HepG2 (cell line): ENCODE data around the gene PRSS8. TPM values are rescaled to one million over a fixed set of nuclear protein-coding genes. Genes with fewer than 3 reads are reported as not detected.

Experiments used
- DNMT1 ChIP-seq: sonication (generic); formaldehyde crosslinking; IDR thresholded peaks from 2 replicates; pipeline ENCODE4 v1.5.1; 2020; ENCODE audit warnings: mild to moderate bottlenecking, missing genetic modification reagents
- GPN1 ChIP-seq: sonication (generic); formaldehyde crosslinking; IDR thresholded peaks from 2 replicates; pipeline ENCODE4 v1.5.1; 2020; ENCODE audit warnings: missing genetic modification reagents, borderline replicate concordance
- JARID2 ChIP-seq: sonication (generic); formaldehyde crosslinking; IDR thresholded peaks from 2 replicates; pipeline ENCODE4 v1.8.1; 2023; ENCODE audit warnings: missing genetic modification reagents, inconsistent platforms; ENCODE audit not compliant: insufficient replicate concordance
- MTA1 ChIP-seq: sonication (generic); formaldehyde crosslinking; IDR thresholded peaks from 2 replicates; pipeline ENCODE4 v1.4.0; 2020; ENCODE audit warnings: missing genetic modification reagents, mild to moderate bottlenecking, borderline replicate concordance
- NAIF1 ChIP-seq: sonication (generic); formaldehyde crosslinking; IDR thresholded peaks from 2 replicates; pipeline ENCODE4 v1.5.0; 2020; ENCODE audit warnings: mild to moderate bottlenecking, missing genetic modification reagents, borderline replicate concordance
- NCOR1 ChIP-seq: fragments of 200-600 bp; sonication (generic); IDR thresholded peaks from 2 replicates; pipeline ENCODE4 v1.7.0; 2017; ENCODE audit warnings: antibody characterized with exemption, low read length, borderline replicate concordance
- PHB2 ChIP-seq: fragments of 450-650 bp; IDR thresholded peaks from 2 replicates; pipeline ENCODE4 v1.6.1; 2018; ENCODE audit not compliant: partially characterized antibody
- PITX1 ChIP-seq: sonication (generic); formaldehyde crosslinking; IDR thresholded peaks from 2 replicates; pipeline ENCODE4 v1.5.1; 2020; ENCODE audit warnings: mild to moderate bottlenecking, missing genetic modification reagents
- THYN1 ChIP-seq: sonication (generic); formaldehyde crosslinking; IDR thresholded peaks from 2 replicates; pipeline ENCODE4 v1.8.1; 2023; ENCODE audit warnings: low read depth, mild to moderate bottlenecking, moderate library complexity, missing genetic modification reagents, borderline replicate concordance
- TRIM22 ChIP-seq: fragments of 450-650 bp; IDR thresholded peaks from 2 replicates; pipeline ENCODE4 v1.6.1; 2017
- ZNF138 ChIP-seq: sonication (generic); formaldehyde crosslinking; IDR thresholded peaks from 2 replicates; pipeline ENCODE4 v1.5.0; 2020; ENCODE audit warnings: mild to moderate bottlenecking, low read depth, missing genetic modification reagents
- ZNF441 ChIP-seq: sonication (generic); formaldehyde crosslinking; IDR thresholded peaks from 2 replicates; pipeline ENCODE4 v1.7.0; 2021; ENCODE audit warnings: missing genetic modification reagents, borderline replicate concordance
- polyA plus RNA-seq, 8 experiments: library from polyadenylated mRNA; depleted of rRNA in 3 of 8; stranded (reverse) in 7 of 8; unstranded in 1 of 8; fragments of >200 nt; fragmentation: Illumina TruSeq in 4 of 8; extraction: Trizol in 4 of 8; gene quantifications; 2 replicates each; pipeline versions ENCODE4 v1.2.1 to v1.2.3, GENCODE V29; 2011 to 2016; ENCODE audit warnings: low read depth in 4 of 8, missing spikeins in 1 of 8, mixed read lengths in 1 of 8; ENCODE audit not compliant: insufficient read depth in 1 of 8
- total RNA-seq, 5 experiments: library from RNA; depleted of rRNA; stranded (reverse); fragments of >200 nt; fragmentation: Illumina TruSeq; extraction: Trizol; gene quantifications; 2 replicates each; pipeline ENCODE4 v1.2.3, GENCODE V29; 2016; ENCODE audit warnings: low read depth in 1 of 5
- TF ChIP-seq, protein P1 (sequence below): sonication (generic); formaldehyde crosslinking; IDR thresholded peaks from one replicate; pipeline ENCODE4 v1.5.1; 2020; ENCODE audit warnings: mild to moderate bottlenecking, missing genetic modification reagents; ENCODE audit errors: not compliant biosample characterization
- TF ChIP-seq, protein P2 (sequence below): sonication (generic); formaldehyde crosslinking; IDR thresholded peaks from 2 replicates; pipeline ENCODE4 v1.5.1; 2020; ENCODE audit warnings: mild to moderate bottlenecking, missing genetic modification reagents

PRSS8 gene
- total and polyA plus RNA-seq, 2 of the 13 experiments (the other 11 are each of a cell fraction or from before 2014, with no cell fraction given), result 2.6 to 7.2 TPM

DNA sequence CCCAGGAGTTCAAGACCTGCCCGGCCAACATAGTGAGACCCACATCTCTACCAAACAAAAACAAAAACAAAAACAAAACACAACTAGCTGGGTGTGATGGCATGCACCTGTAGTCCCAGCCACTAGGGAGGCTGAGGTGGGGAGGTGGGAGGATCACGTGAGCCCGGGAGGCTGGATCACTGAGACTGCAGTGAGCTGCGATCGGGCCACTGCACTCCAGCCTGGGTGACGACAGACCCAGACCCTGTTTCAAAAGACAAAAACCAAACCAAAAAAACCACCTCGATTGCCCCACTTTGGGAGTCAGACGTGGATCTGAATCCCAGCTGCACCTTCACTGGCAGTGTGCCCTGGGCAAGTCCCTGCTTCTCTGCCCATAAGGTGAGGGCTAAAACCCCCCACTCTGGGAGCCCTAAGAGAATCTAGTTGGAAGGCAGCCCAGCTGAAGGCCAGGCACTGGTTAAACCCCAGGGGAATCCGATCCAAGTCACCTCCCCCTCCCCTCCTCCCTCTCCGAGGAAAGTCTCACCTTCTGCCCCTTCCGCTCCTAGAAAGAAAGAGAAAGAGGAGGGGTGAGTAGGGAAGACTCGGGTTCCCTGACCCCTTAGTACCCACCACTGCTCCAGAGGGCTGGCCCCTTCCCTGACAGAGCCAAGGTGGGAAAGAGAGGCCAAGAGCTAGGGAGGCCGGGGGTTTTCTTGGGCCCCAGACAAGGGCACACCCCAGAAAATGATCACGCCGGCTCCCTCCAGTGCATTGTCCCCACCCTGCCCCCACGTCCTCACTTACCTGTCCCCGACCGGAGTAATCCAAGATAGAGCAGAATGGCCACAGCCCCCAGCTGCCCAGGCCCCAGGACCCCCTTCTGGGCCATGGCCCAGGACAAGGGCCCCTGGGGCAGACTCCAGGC lies 647 bp downstream of the PRSS8 start (continued):
- TF ChIP-seq, protein P1, sequence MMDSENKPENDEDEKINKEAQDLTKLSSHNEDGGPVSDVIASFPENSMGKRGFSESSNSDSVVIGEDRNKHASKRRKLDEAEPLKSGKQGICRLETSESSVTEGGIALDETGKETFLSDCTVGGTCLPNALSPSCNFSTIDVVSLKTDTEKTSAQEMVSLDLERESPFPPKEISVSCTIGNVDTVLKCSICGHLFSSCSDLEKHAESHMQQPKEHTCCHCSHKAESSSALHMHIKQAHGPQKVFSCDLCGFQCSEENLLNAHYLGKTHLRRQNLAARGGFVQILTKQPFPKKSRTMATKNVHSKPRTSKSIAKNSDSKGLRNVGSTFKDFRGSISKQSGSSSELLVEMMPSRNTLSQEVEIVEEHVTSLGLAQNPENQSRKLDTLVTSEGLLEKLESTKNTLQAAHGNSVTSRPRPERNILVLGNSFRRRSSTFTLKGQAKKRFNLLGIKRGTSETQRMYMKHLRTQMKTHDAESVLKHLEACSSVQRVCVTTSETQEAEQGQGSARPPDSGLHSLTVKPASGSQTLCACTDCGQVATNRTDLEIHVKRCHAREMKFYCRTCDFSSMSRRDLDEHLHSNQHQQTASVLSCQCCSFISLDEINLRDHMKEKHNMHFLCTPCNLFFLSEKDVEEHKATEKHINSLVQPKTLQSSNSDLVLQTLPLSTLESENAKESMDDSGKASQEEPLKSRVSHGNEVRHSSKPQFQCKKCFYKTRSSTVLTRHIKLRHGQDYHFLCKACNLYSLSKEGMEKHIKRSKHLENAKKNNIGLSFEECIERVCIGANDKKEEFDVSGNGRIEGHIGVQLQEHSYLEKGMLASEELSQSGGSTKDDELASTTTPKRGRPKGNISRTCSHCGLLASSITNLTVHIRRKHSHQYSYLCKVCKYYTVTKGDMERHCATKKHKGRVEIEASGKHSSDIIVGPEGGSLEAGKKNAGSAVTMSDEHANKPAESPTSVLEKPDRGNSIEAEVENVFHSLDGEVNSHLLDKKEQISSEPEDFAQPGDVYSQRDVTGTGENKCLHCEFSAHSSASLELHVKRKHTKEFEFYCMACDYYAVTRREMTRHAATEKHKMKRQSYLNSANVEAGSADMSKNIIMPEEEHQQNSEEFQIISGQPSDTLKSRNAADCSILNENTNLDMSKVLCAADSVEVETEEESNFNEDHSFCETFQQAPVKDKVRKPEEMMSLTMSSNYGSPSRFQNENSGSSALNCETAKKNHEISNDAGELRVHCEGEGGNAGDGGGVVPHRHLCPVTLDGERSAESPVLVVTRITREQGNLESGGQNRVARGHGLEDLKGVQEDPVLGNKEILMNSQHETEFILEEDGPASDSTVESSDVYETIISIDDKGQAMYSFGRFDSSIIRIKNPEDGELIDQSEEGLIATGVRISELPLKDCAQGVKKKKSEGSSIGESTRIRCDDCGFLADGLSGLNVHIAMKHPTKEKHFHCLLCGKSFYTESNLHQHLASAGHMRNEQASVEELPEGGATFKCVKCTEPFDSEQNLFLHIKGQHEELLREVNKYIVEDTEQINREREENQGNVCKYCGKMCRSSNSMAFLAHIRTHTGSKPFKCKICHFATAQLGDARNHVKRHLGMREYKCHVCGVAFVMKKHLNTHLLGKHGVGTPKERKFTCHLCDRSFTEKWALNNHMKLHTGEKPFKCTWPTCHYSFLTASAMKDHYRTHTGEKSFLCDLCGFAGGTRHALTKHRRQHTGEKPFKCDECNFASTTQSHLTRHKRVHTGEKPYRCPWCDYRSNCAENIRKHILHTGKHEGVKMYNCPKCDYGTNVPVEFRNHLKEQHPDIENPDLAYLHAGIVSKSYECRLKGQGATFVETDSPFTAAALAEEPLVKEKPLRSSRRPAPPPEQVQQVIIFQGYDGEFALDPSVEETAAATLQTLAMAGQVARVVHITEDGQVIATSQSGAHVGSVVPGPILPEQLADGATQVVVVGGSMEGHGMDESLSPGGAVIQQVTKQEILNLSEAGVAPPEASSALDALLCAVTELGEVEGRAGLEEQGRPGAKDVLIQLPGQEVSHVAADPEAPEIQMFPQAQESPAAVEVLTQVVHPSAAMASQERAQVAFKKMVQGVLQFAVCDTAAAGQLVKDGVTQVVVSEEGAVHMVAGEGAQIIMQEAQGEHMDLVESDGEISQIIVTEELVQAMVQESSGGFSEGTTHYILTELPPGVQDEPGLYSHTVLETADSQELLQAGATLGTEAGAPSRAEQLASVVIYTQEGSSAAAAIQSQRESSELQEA (CRISPR knock-in tag), result no peak
- no peak for TF ChIP-seq TRIM22
- no peak for TF ChIP-seq DNMT1
- TF ChIP-seq ZNF138 (CRISPR knock-in tag), result no peak
- no peak for TF ChIP-seq NCOR1
- no peak for TF ChIP-seq THYN1
- TF ChIP-seq PITX1 (CRISPR knock-in tag), result no peak
- TF ChIP-seq NAIF1 (CRISPR knock-in tag), result no peak
- no peak for TF ChIP-seq JARID2 (CRISPR knock-in tag)
- TF ChIP-seq PHB2, result no peak
- TF ChIP-seq, protein P2, sequence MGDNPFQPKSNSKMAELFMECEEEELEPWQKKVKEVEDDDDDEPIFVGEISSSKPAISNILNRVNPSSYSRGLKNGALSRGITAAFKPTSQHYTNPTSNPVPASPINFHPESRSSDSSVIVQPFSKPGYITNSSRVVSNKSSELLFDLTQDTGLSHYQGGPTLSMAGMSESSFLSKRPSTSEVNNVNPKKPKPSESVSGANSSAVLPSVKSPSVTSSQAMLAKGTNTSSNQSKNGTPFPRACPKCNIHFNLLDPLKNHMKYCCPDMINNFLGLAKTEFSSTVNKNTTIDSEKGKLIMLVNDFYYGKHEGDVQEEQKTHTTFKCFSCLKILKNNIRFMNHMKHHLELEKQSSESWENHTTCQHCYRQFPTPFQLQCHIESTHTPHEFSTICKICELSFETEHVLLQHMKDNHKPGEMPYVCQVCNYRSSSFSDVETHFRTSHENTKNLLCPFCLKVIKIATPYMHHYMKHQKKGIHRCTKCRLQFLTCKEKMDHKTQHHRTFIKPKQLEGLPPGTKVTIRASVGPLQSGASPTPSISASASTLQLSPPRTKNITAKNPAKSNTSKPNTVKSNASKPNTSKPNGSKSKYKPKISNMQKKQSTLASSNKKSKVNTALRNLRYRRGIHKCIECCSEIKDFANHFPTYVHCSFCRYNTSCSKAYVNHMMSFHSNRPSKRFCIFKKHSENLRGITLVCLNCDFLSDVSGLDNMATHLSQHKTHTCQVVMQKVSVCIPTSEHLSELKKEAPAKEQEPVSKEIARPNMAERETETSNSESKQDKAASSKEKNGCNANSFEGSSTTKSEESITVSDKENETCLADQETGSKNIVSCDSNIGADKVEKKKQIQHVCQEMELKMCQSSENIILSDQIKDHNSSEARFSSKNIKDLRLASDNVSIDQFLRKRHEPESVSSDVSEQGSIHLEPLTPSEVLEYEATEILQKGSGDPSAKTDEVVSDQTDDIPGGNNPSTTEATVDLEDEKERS (CRISPR knock-in tag), result no peak
- no peak for TF ChIP-seq GPN1 (CRISPR knock-in tag)
- no peak for TF ChIP-seq ZNF441 (CRISPR knock-in tag)
- no peak for TF ChIP-seq MTA1 (CRISPR knock-in tag)
